Right hindlimb (tissue), 1 donor: ENCODE data around the gene ENSA.
A peak's percentile ranks its signal among the peaks of the same experiment; 100 is the strongest.
"Not testable (repeated sequence)": the region's sequence is repeated elsewhere in the genome, so short reads cannot be mapped to it uniquely, and the experiment has no call there.

Experiments
- DNase-seq: peaks from one replicate; pipeline ENCODE4 v3.0.0-alpha.2; 2018

The ENSA gene

DNA sequence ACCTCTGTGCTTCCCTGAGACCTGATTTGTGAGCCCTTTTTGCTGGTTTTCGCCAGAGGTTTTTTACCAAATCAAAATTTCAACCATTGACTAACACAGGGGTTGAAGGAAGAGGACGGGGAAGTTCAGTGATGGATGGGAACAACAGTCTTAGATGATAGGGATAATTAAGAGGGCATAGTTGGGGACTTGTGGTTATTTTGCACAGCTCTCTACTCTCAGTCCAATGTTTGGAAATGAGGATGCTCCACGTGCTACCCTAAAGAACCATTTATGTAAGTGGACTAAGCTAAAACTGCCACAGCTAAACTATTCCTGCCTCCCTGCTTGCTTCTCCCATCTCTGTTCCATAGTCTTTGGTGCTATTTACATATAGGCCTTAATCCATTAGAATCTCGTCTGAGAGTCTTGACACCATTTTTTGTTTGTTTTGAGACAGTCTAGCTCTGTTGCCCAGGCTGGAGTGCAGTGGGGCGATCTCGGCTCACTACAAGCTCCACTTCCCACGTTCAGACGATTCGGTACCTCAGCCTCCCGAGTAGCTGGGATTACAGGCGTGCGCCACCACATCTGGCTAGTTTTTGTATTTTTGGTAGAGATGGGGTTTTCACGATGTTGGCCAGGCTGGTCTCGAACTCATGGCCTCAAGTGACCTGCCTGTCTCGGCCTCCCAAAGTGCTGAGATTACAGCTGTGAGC is 49.3 kb downstream of the ENSA start:
- DNase-seq = no peak

- DNase-seq = peak; percentile 97
Measured at GRCh38 chr1:150579110-150579944, 50.1 kb downstream of the ENSA start, which contains the start of gene MCL1. Gene MCL1, minus strand, starts transcription at chr1:150579610. Its CDS starts 80 bp downstream, at chr1:150579530.

GRCh38 chr1:150578272-150579109 is 50.9 kb downstream of the ENSA start:
- DNase-seq = peak; percentile 86

DNA sequence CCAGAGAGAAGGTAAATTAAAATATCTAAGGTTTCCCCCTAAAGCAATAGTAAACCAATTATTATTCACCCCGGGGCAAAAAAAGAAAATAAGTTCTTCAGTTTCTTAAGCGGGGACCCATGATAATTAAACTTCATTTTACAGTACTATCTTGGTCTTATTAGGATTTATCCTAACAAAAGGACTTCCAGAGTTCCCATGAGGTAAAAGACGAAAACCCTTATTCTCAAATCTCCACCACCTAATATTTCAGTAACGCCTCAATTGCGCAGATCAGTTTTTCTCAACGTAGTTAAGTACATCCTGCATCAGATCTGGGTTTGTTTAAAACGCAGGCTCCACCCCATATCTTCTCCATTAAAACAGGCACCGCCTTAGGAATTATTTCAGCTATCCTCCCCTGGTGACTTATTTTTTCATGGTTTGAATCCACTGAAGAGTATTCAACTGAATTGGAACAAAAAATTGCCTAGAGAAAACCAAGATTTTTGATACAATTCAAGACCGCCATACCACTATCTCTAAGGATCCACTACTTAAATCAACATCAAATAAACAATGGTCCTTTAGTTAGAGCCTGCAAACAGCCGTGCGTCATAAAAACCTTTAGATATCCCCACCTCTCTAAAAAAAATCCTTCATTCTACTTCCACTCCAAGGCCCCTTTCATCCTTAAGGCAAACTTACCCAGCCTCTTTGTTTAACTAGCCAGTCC is 51.7 kb downstream of the ENSA start:
- no peak for DNase-seq

DNA sequence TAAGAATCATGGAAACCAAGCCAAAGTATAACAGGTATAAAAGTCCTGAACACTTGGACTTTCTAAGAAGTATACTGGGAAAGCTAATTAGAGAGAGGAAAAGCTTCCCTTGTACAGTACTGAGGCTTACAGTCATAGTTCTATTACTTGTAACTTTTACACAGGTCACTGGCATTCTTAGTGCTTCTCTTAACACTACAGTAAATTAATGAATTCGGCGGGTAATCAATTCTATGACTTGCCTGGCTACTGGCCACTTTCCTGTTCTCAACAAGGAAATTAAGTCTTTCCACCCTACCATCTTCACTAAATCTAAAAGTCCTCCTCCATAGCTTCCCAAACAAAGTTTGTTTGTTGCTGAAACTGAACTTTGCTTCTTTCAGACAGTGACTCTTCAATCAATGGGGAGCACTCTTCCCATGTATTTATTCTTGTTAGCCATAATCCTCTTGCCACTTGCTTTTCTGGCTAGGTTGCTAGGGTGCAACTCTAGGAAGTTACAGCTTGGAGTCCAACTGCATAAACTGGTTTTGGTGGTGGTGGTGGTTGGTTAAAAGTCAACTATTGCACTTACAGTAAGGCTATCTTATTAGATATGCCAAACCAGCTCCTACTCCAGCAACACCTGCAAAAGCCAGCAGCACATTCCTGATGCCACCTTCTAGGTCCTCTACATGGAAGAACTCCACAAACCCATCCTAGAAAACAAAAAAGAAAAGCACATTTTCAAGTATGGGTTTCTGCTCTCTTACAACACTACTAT is 52.4 kb downstream of the ENSA start:
- no peak for DNase-seq

- no peak for DNase-seq
Measured at GRCh38 chr1:150576367-150576711, 53.1 kb downstream of the ENSA start.

DNA sequence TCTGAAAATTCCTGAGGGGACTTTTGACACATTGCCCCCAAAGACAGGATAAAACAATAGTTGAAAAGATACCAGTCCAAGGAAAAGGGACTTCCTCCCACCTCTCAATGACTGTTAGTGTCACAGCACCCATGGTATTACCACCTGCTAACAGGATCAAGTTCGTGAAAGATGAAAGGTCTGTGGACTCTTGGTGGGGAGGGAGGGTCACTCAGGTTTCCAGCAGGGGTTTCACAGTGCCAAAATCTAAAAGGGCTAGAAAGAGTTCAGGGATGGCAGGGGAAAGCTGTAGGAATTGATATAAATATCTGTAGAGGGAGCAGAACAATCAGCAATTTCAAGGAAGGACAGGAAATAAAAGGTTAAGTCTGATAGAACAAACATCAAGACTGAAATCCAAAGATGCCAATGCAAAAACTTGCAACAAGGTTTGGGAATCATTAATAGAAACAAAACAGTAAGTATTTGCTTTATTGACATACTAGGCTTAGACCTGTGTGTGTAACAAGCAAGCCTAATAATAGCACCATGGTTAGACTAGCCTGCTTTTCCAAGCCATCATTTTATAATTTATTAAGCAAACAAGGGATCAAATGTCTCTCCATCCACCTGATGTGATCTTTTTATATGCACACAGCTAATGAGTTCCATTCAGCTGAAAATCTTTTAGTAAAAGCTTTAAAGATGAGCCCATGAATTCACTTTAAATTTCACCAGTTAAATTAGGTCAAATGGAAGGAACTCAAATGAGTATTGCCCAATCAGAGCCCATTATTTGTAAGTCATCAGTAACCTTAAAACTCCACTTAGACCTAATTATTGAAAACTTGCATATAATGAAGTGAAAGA is 53.7 kb downstream of the ENSA start:
- DNase-seq = no peak

DNA sequence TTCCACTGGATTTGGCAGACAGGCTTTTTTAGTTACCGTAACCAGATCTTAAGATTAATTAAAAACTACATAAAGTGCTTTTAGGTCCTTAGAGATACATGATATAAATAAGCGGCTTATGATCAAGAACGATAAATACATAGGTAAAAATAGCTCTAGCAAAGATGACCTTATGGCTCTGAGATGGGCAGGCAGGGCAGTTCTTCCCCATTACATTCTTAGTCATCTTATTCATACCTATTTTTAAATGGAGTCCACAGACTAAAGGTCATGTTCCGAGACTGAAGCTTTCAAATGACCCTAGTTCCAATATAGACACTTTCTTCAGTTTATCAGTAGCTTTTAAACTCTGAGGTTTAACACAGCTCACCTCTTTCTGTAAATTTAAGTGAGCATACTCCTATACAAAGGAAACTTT is 54.3 kb downstream of the ENSA start:
- no peak for DNase-seq

DNA sequence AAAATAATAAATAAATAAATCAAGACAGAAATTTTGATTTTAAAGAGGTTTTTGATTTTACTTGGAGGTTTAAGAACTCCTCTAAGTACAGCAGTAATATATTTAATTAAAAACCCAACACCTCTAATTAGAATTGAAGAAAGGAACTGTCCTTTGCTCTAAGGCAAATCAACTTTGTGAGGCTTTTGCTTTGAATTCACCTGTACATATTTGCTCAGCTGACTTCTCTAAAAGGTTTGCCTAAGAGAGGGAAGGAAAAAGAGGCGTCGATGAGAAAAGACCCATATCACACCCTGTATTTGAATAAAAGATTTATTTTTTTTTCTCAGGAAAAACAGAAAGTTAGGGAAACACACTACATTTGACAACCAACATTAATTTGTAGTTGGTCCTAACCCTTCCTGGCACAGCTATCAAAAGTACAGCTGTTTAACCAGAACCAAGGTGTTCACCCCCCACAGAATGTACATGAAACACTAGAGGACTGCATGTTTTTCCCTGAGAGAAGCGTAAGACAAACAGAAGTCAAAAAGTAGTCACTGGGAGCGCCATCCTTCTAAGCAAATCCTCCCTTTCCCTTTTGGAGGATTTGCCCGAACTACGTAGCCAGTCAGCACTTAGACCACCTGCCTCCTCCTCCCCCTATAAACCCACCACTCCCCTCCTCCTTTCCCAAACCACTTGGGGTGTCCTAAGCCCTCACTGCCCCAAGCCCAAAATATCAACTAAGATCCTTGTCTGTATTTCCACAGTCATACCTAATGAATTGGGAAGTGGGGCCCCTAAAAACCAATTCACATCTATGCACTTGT is 54.9 kb downstream of the ENSA start:
- DNase-seq = no peak

- DNase-seq = not testable (repeated sequence)
Measured at GRCh38 chr1:150573648-150574071, 55.8 kb downstream of the ENSA start.

GRCh38 chr1:150572918-150573647 is 56.3 kb downstream of the ENSA start:
- no peak for DNase-seq
